Measurements from ENCODE around the gene NUFIP1.
"Not testable (repeated sequence)": the region's sequence is repeated elsewhere in the genome, so short reads cannot be mapped to it uniquely, and the experiment has no call there.

The NUFIP1 gene

GRCh38 chr13:44989071-44989889 is at the start of gene NUFIP1, which contains the start of gene GPALPP1:
Gene NUFIP1, minus strand, starts transcription at chr13:44989471. Its CDS starts 35 bp downstream, at chr13:44989436.
Gene GPALPP1, plus strand, starts transcription at chr13:44989538. Its CDS starts 117 bp downstream, at chr13:44989655.
- H3K27ac Mint-ChIP-seq, result peak within 1 kb of the TSS; percentile 96
- H3K27me3 Mint-ChIP-seq, result no peaks in the 10 kb centered on the region
- peak within 1 kb of the TSS; percentile 97 for H3K4me3 Mint-ChIP-seq
- peaks cover 13% of the 10 kb centered on the region for H3K36me3 Mint-ChIP-seq
- peaks cover 74% of the 10 kb centered on the region for H3K4me1 Mint-ChIP-seq
- no peaks in the 10 kb centered on the region for H3K9me3 Mint-ChIP-seq

GRCh38 chr13:45036206-45036605 is 46.9 kb upstream of the NUFIP1 start:
- no peak overlapping the region for H3K4me3 Mint-ChIP-seq

GRCh38 chr13:45034342-45034741 is 45.1 kb upstream of the NUFIP1 start:
- H3K9me3 Mint-ChIP-seq, result no peaks in the 10 kb centered on the region
- no peaks in the 10 kb centered on the region for H3K27me3 Mint-ChIP-seq
- H3K4me3 Mint-ChIP-seq, result no peak overlapping the region
- peaks cover 9% of the 10 kb centered on the region for H3K36me3 Mint-ChIP-seq
- H3K4me1 Mint-ChIP-seq, result no peaks in the 10 kb centered on the region
- no peak overlapping the region for H3K27ac Mint-ChIP-seq

More at GRCh38 chr13:45036206-45036605, 46.9 kb upstream of the NUFIP1 start:
- Mint-ChIP-seq H3K4me1 (no peaks in the 10 kb centered on the region), H3K36me3 (peaks cover 9% of the 10 kb centered on the region), H3K9me3 (no peaks in the 10 kb centered on the region), H3K27ac (no peak overlapping the region), H3K27me3 (no peaks in the 10 kb centered on the region)

DNA sequence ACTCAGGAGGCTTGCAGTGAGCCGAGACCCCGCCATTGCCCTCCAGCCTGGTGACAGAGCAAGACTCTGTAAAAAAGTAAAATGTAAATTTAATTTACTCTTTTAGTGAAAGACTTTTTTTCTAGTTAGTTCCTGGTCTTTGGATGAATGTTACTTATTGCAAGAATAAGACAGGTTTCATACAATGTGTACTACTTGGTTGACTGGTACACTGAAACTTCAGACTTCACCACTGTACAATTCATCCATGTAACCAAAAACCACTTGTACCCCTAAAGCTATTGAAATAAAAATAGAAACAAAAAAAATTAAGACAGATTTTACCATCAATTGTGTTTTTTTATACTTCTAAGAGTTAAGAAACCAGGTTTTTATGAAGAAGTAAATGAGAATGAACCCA is 35.6 kb upstream of the NUFIP1 start:
- H3K9me3 Mint-ChIP-seq, result no peaks in the 10 kb centered on the region
- H3K4me3 Mint-ChIP-seq, result no peak overlapping the region
- peaks cover 8% of the 10 kb centered on the region for H3K36me3 Mint-ChIP-seq
- H3K27ac Mint-ChIP-seq, result no peak overlapping the region
- H3K4me1 Mint-ChIP-seq, result no peaks in the 10 kb centered on the region
- no peaks in the 10 kb centered on the region for H3K27me3 Mint-ChIP-seq

GRCh38 chr13:45021250-45021649 is 32.0 kb upstream of the NUFIP1 start:
- no peaks in the 10 kb centered on the region for H3K27me3 Mint-ChIP-seq
- no peak overlapping the region for H3K27ac Mint-ChIP-seq
- no peak overlapping the region for H3K4me3 Mint-ChIP-seq
- peaks cover 7% of the 10 kb centered on the region for H3K36me3 Mint-ChIP-seq
- H3K4me1 Mint-ChIP-seq, result no peaks in the 10 kb centered on the region
- H3K9me3 Mint-ChIP-seq, result no peaks in the 10 kb centered on the region

DNA sequence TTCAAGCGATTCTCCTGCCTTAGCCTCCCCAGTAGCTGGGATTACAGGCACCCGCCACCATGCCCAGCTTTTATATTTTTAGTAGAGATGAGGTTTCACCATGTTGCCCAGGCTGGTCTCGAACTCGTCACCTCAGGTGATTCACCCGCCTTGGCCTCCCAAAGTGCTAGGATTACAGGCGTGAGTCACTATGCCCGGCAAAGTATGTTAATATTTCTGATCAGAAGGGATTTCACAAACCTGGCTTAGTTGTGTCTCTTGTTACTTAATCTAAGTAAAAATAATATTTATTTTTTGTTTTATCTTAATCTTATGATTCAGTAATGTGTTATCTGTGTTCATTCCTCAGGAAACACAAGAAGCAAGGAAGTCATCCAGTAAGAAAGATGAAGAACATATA is 30.7 kb upstream of the NUFIP1 start:
- H3K36me3 Mint-ChIP-seq, result peaks cover 11% of the 10 kb centered on the region
- H3K27ac Mint-ChIP-seq, H3K9me3 Mint-ChIP-seq, H3K27me3 Mint-ChIP-seq, H3K4me1 Mint-ChIP-seq, H3K4me3 Mint-ChIP-seq: not testable (repeated sequence)

DNA sequence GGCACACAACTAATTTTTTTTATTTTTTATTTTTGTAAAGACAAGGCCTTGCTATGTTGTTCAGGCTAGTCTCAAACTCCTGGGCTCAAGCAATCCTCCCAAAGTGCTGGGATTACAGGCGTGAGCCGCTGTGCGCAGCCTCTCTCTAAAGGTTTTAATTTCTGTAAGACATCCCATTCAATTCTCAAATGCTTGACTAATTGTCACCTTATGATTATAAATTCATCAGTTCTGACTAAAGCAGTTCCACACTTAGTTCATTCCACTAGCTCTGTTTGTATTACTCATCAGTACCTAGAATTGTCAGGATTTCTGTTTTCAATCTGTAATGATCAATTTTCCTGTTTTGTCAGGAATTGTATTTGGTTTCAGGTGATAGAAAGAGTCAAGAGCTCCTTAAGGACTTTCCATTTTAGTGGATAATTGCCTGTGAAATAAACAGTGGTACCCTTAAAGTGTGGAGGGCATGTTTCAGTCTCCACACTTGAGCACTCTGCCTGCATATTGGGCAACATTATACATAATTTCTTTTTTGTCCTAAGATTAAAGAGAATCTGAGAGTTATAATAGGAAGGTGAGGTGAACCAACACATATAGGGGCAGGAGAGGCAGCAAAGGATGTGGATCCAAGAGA is 27.6 kb upstream of the NUFIP1 start:
- H3K4me1 Mint-ChIP-seq, result no peaks in the 10 kb centered on the region
- no peaks in the 10 kb centered on the region for H3K9me3 Mint-ChIP-seq
- no peaks in the 10 kb centered on the region for H3K27me3 Mint-ChIP-seq
- H3K4me3 Mint-ChIP-seq, result no peak overlapping the region
- no peak overlapping the region for H3K27ac Mint-ChIP-seq
- H3K36me3 Mint-ChIP-seq, result peaks cover 17% of the 10 kb centered on the region

- H3K36me3 Mint-ChIP-seq, result peaks cover 18% of the 10 kb centered on the region
- no peaks in the 10 kb centered on the region for H3K9me3 Mint-ChIP-seq
- H3K27ac Mint-ChIP-seq, result no peak overlapping the region
- H3K4me1 Mint-ChIP-seq, result no peaks in the 10 kb centered on the region
- no peaks in the 10 kb centered on the region for H3K27me3 Mint-ChIP-seq
- no peak overlapping the region for H3K4me3 Mint-ChIP-seq
Observed at GRCh38 chr13:45015300-45015699, 26.0 kb upstream of the NUFIP1 start.

DNA sequence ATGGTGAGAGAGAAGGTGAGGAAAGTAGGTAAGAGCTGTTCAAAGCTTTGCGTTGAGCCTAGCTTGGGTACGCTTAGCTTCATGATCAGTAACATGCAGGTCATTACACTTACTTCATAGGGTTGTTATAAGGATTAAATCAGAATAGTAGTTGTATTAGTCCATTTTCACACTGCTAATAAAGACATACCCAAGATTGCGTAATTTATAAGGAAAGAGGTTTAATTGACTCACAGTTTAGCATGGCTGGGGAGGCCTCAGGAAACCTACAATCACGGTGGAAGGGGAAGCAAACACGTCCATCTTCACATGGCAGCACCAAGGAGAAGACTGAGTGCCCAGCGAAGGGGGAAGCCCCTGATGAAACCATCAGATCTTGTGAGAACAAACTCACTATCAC is 21.9 kb upstream of the NUFIP1 start:
- no peak overlapping the region for H3K27ac Mint-ChIP-seq
- H3K9me3 Mint-ChIP-seq, result no peaks in the 10 kb centered on the region
- no peaks in the 10 kb centered on the region for H3K27me3 Mint-ChIP-seq
- peaks cover 23% of the 10 kb centered on the region for H3K36me3 Mint-ChIP-seq
- H3K4me1 Mint-ChIP-seq, result no peaks in the 10 kb centered on the region
- H3K4me3 Mint-ChIP-seq, result no peak overlapping the region

DNA sequence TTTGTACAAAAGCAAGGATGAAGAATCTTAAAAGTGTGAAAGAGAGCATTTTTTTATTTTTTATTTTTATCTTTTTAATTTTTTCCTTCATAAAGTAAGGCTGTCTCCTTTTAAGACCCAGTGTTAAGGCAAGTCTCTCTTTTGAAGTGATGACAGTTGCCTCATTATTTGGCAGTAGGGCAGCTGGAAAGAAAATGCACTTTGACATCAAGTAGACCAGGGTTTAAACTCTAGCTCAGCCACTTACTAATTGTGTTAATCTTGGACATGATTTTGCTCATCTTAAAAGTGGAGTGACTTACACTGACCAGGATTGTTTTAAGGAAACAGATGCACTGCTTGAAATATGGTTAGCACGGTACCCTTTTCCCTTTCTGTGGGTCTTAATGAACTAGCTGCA is 18.6 kb upstream of the NUFIP1 start:
- Mint-ChIP-seq H3K9me3 (no peaks in the 10 kb centered on the region), H3K27me3 (no peaks in the 10 kb centered on the region), H3K4me1 (no peaks in the 10 kb centered on the region), H3K36me3 (peaks cover 16% of the 10 kb centered on the region), H3K27ac (no peak overlapping the region), H3K4me3 (no peak overlapping the region)

- H3K4me3 Mint-ChIP-seq, result no peak overlapping the region
- H3K27me3 Mint-ChIP-seq, result no peaks in the 10 kb centered on the region
- peaks cover 18% of the 10 kb centered on the region for H3K36me3 Mint-ChIP-seq
- H3K27ac Mint-ChIP-seq, result no peak overlapping the region
- no peaks in the 10 kb centered on the region for H3K4me1 Mint-ChIP-seq
- H3K9me3 Mint-ChIP-seq, result no peaks in the 10 kb centered on the region
Observed at GRCh38 chr13:45007225-45007624, 18.0 kb upstream of the NUFIP1 start.

DNA sequence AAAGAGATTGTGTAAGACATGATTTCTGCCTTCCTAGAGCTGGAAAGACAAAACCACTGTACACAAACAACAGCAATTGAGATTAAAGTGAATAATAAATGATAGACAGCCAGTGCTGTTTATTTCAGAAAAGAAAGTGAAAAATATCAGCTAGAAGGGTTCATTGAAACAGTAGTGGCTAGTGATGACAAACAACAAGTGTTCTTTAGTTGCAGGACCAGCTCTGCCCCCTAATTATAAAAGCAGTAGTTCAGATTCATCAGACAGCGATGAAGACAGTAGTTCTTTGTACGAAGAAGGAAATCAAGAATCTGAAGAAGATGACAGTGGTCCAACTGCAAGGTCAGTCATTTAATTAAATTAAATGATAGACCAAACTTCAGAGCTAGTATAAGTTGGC is 14.8 kb upstream of the NUFIP1 start:
- Mint-ChIP-seq H3K9me3 (no peaks in the 10 kb centered on the region), H3K27me3 (no peaks in the 10 kb centered on the region), H3K36me3 (peaks cover 18% of the 10 kb centered on the region), H3K27ac (no peak overlapping the region), H3K4me1 (peaks cover 7% of the 10 kb centered on the region), H3K4me3 (no peak overlapping the region)

DNA sequence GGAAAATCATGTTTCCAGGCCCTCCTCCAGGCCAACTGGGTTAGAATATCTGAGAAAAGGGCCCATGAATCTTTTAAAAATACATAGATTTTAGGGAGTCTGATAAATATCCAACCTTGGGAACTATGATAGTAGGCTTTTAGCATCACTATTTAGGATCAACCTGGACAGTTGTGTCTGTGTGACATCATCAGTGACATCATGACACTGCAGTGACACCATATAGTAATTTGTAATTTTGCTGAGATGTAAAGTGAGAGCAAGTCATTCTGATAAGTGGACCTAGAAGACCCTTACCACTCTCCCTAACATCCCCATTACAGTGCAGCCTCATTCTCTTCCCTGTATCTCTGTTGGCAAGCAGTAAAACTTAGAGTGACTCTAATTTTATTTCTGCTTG is 14.1 kb upstream of the NUFIP1 start:
- Mint-ChIP-seq H3K27ac (no peak overlapping the region), H3K36me3 (peaks cover 16% of the 10 kb centered on the region), H3K4me3 (no peak overlapping the region), H3K9me3 (no peaks in the 10 kb centered on the region), H3K27me3 (no peaks in the 10 kb centered on the region), H3K4me1 (peaks cover 10% of the 10 kb centered on the region)

- Mint-ChIP-seq H3K27ac (peak overlapping the region; percentile 96), H3K9me3 (no peaks in the 10 kb centered on the region), H3K4me3 (peak overlapping the region; percentile 97), H3K27me3 (no peaks in the 10 kb centered on the region), H3K36me3 (peaks cover 14% of the 10 kb centered on the region), H3K4me1 (peaks cover 77% of the 10 kb centered on the region)
Observed at GRCh38 chr13:44989941-44990340, 670 bp upstream of the NUFIP1 start.

DNA sequence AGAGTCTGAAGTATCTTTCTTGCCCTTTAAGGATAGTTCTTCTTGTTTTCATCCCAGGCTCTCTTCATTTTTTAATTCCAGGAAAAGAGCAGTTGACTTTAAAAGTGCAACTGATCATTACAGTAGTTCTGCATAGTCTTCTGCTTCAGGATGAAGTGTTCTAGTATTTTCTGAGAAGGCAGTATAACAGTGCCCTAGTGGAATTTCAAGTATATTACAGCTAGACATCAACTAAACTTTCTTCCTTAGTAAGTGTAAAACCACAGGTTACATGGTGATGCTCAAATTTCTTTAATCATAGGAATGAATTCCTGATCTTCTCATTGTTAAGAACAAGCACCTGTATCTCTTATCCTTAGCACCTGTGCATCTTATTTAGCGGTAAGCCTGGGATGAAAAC is 10.9 kb downstream of the NUFIP1 start:
- Mint-ChIP-seq H3K4me3 (no peak overlapping the region), H3K27ac (no peak overlapping the region), H3K9me3 (no peaks in the 10 kb centered on the region), H3K4me1 (peaks cover 5% of the 10 kb centered on the region), H3K36me3 (peaks cover 12% of the 10 kb centered on the region), H3K27me3 (no peaks in the 10 kb centered on the region)

DNA sequence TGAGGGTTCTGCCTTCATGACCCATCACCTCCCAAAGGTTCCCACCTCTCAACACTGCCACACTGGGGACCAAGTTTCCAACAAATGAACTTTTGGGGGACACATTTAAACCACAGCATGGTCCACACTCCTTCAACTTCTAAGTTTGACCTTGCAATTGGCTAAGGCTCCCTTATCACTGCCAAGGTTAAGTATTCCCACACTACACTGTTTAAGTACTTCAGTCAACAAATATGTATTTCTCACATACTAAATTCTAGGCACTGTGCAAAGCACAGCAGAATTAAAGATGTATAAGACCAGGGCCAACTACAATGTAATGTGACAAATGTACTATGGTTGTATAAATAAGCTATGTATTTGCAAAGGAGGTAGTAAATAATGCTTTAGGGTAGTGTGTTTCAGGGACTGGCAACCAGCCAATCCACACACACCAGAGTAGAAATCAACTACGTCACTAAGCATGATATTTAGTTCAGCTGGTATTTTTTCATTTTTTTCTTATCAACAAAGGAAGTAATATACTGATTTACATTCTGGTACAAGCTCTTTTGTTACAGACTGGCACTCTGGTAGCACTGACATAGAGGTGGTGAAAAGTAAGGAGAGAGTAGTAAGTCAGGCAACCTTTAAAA is 12.2 kb downstream of the NUFIP1 start:
- peaks cover 12% of the 10 kb centered on the region for H3K36me3 Mint-ChIP-seq
- H3K27ac Mint-ChIP-seq, result no peak overlapping the region

More for the DNA sequence above, 12.2 kb downstream of the NUFIP1 start:
- H3K4me1 Mint-ChIP-seq, result no peaks in the 10 kb centered on the region
- H3K4me3 Mint-ChIP-seq, result no peak overlapping the region
- no peaks in the 10 kb centered on the region for H3K9me3 Mint-ChIP-seq
- no peaks in the 10 kb centered on the region for H3K27me3 Mint-ChIP-seq

Data from activated naive CD4-positive, alpha-beta T cell treated with anti-CD3 and anti-CD28 coated beads, Interleukin-2, amount 50 U/mL, for 24 hours (primary cell).